GM23338 (cell line): ENCODE results near the gene LAMB1.

Experiments
- CTCF ChIP-seq, 2 experiments: fragments of 200-600 bp in 1 of 2; sonication (generic) in 1 of 2; conservative IDR thresholded peaks; 2 replicates each; pipeline versions ENCODE4 v1.5.1 to v1.6.1; 2016 to 2017; ENCODE audit warnings: antibody characterized with exemption in 2 of 2, low read depth in 2 of 2, mild to moderate bottlenecking in 2 of 2, moderate library complexity in 1 of 2
- EZH2 ChIP-seq: fragments of 200-600 bp; sonication (generic); IDR thresholded peaks from one replicate; pipeline ENCODE4 v1.8.0; 2017; ENCODE audit warnings: antibody characterized with exemption, mild to moderate bottlenecking, low read depth; ENCODE audit not compliant: unreplicated experiment
- EZH2phosphoT487 ChIP-seq: fragments of 200-600 bp; sonication (generic); IDR thresholded peaks from one replicate; pipeline ENCODE4 v1.8.1; 2018; ENCODE audit warnings: antibody characterized with exemption; ENCODE audit not compliant: unreplicated experiment
- JUNB ChIP-seq: IDR thresholded peaks from one replicate; pipeline ENCODE4 v1.6.1; 2016; ENCODE audit warnings: antibody characterized with exemption; ENCODE audit not compliant: unreplicated experiment

GRCh38 chr7:107909445-107909844 is 93.5 kb downstream of the LAMB1 start:
- no peak for TF ChIP-seq CTCF (conservative IDR thresholded peaks at IDR 0.05; ENCODE audit: low read depth in 2 of 2)
- TF ChIP-seq EZH2: no peak
- TF ChIP-seq JUNB: no peak
- TF ChIP-seq EZH2phosphoT487: no peak
